DOHH2 (cell line): Measurements from ENCODE around the gene CLIP2.
A peak's percentile ranks its signal among the peaks of the same experiment; 100 is the strongest.

ENCODE experiments used
- H3F3A ChIP-seq: fragments of 200-600 bp; sonication (generic), shearing (Covaris generic); 2 replicates; pipeline ENCODE4 v1.6.0; 2016; ENCODE audit warnings: antibody characterized with exemption, mild to moderate bottlenecking; ENCODE audit not compliant: control insufficient read depth, insufficient read depth
- H3K27ac ChIP-seq: fragments of 200-600 bp; sonication (generic); 2 replicates; pipeline ENCODE4 v1.5.1; 2014; ENCODE audit warnings: low read depth, mild to moderate bottlenecking, low read length, moderate library complexity
- H3K27me3 ChIP-seq: fragments of 200-600 bp; sonication (generic); 2 replicates; pipeline ENCODE4 v1.6.1; 2014; ENCODE audit warnings: mild to moderate bottlenecking, low read length, mixed read lengths; ENCODE audit not compliant: control insufficient read depth
- H3K36me3 ChIP-seq: fragments of 200-600 bp; sonication (generic); 2 replicates; pipeline ENCODE4 v1.6.1; 2014; ENCODE audit warnings: mild to moderate bottlenecking, low read length, moderate library complexity, mixed read lengths; ENCODE audit not compliant: control insufficient read depth
- H3K4me1 ChIP-seq: fragments of 200-600 bp; sonication (generic); 2 replicates; pipeline ENCODE4 v1.6.1; 2014; ENCODE audit warnings: mild to moderate bottlenecking, low read length, mixed read lengths; ENCODE audit not compliant: control insufficient read depth
- H3K4me2 ChIP-seq: fragments of 200-600 bp; sonication (generic); 2 replicates; pipeline ENCODE4 v1.6.0; 2014; ENCODE audit warnings: mild to moderate bottlenecking, low read length, moderate library complexity
- H3K4me3 ChIP-seq: fragments of 200-600 bp; sonication (generic); 2 replicates; pipeline ENCODE4 v1.5.1; 2014; ENCODE audit warnings: mild to moderate bottlenecking, low read length, mixed read lengths
- H3K79me2 ChIP-seq: fragments of 200-600 bp; sonication (generic); 2 replicates; pipeline ENCODE4 v1.6.1; 2014; ENCODE audit warnings: mild to moderate bottlenecking, low read length, mixed read lengths; ENCODE audit not compliant: control insufficient read depth
- H3K9me2 ChIP-seq: fragments of 200-600 bp; sonication (generic); replicated peaks from 2 replicates; pipeline ENCODE4 v1.6.1; 2014; ENCODE audit warnings: mild to moderate bottlenecking, low read length, mixed read lengths; ENCODE audit not compliant: control insufficient read depth
- H3K9me3 ChIP-seq: fragments of 200-600 bp; sonication (generic); 2 replicates; pipeline ENCODE4 v1.6.1; 2014; ENCODE audit warnings: antibody characterized with exemption, low read length, mixed read lengths; ENCODE audit not compliant: control insufficient read depth, insufficient read depth
- H4K20me1 ChIP-seq: fragments of 200-600 bp; sonication (generic); 2 replicates; pipeline ENCODE4 v1.6.0; 2014; ENCODE audit warnings: low read depth, mild to moderate bottlenecking, antibody characterized with exemption, low read length, moderate library complexity; ENCODE audit not compliant: control insufficient read depth, insufficient read depth
- EZH2phosphoT487 ChIP-seq: fragments of 200-600 bp; sonication (generic); IDR thresholded peaks from 2 replicates; pipeline ENCODE4 v1.6.1; 2017; ENCODE audit warnings: borderline replicate concordance, mild to moderate bottlenecking, antibody characterized with exemption, low read length, moderate library complexity, mixed read lengths
- TF ChIP-seq, protein P1 (sequence below): fragments of 200-600 bp; sonication (generic); IDR thresholded peaks from one replicate; pipeline ENCODE4 v1.5.1; 2014; ENCODE audit warnings: antibody characterized with exemption, mild to moderate bottlenecking, low read depth, low read length; ENCODE audit not compliant: poor library complexity, severe bottlenecking

CLIP2 gene

GRCh38 chr7:74307738-74308505 is 18.7 kb downstream of the CLIP2 start:
- Histone ChIP-seq H3K27me3 (no peaks in the 10 kb centered on the region), H3F3A (peaks cover 13% of the 10 kb centered on the region), H3K79me2 (peaks cover 22% of the 10 kb centered on the region), H4K20me1 (peaks cover 5% of the 10 kb centered on the region; the same call in 1 of the 2 replicates), H3K9me3 (peaks cover 6% of the 10 kb centered on the region; the same call in 1 of the 2 replicates), H3K4me2 (no peak overlapping the region), H3K4me1 (peaks cover 69% of the 10 kb centered on the region), H3K27ac (no peak overlapping the region), H3K4me3 (no peak overlapping the region), H3K9me2 (no peaks in the 10 kb centered on the region), H3K36me3 (no peaks in the 10 kb centered on the region)
- no peak for TF ChIP-seq EZH2phosphoT487
- TF ChIP-seq, protein P1, sequence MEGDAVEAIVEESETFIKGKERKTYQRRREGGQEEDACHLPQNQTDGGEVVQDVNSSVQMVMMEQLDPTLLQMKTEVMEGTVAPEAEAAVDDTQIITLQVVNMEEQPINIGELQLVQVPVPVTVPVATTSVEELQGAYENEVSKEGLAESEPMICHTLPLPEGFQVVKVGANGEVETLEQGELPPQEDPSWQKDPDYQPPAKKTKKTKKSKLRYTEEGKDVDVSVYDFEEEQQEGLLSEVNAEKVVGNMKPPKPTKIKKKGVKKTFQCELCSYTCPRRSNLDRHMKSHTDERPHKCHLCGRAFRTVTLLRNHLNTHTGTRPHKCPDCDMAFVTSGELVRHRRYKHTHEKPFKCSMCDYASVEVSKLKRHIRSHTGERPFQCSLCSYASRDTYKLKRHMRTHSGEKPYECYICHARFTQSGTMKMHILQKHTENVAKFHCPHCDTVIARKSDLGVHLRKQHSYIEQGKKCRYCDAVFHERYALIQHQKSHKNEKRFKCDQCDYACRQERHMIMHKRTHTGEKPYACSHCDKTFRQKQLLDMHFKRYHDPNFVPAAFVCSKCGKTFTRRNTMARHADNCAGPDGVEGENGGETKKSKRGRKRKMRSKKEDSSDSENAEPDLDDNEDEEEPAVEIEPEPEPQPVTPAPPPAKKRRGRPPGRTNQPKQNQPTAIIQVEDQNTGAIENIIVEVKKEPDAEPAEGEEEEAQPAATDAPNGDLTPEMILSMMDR: no peak

DNA sequence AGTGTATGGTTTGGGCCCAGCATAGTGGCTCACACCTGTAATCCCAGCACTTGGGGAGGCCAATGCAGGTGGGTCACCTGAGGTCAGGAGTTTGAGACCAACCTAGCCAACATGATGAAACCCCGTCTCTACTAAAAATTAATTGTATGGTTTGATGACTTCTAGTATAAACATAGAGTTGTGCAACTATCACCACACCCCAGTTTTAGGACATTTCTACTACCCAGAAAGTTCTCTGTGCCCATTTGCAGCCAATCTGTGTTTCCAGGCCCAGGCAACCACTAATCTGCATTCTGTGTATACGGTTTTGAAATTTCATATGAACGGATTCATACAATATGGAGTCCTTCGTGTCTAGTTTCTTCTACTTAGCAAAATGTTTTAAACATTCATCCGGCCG is 20.0 kb downstream of the CLIP2 start:
- H3K4me1 ChIP-seq: peaks cover 74% of the 10 kb centered on the region
- no peak overlapping the region for H3K4me2 ChIP-seq
- H3K4me3 ChIP-seq: no peak overlapping the region
- no peaks in the 10 kb centered on the region for H3K36me3 ChIP-seq
- H4K20me1 ChIP-seq: peaks cover 5% of the 10 kb centered on the region; the same call in 1 of the 2 replicates
- no peak for TF ChIP-seq EZH2phosphoT487
- TF ChIP-seq, protein P1: no peak
- peaks cover 13% of the 10 kb centered on the region for H3F3A ChIP-seq
- peaks cover 18% of the 10 kb centered on the region for H3K79me2 ChIP-seq
- H3K9me2 ChIP-seq: no peaks in the 10 kb centered on the region
- peaks cover 6% of the 10 kb centered on the region; the same call in 1 of the 2 replicates for H3K9me3 ChIP-seq
- H3K27me3 ChIP-seq: no peaks in the 10 kb centered on the region
- peak overlapping the region; percentile 11 for H3K27ac ChIP-seq

DNA sequence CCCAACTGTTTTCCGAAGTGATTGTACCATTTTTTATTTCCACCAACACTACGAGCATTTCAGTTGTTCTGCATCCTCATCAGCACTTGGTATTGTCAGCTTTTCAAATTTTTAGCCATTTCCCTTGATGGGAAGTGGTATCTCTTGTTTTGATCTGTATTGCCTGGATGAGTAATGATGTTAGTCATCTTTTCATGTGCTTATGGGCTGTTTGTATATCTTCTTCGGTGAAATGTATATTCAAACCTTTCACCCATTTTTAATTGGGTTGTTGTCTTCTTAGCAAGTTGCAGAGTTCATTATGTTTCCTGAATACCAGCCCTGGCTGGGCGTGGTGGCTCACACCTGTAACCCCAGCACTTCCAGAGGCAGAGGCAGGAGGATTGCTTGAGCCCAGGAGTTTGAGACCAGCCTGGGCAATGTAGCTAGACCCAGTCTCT is 22.1 kb downstream of the CLIP2 start:
- no peak for TF ChIP-seq EZH2phosphoT487
- TF ChIP-seq, protein P1: no peak
- H3K4me2 ChIP-seq: peak overlapping the region; percentile 69
- H3K9me2 ChIP-seq: no peaks in the 10 kb centered on the region
- peak overlapping the region; percentile 73 for H3K27ac ChIP-seq
- H3K4me1 ChIP-seq: peaks cover 77% of the 10 kb centered on the region
- no peaks in the 10 kb centered on the region for H3K36me3 ChIP-seq
- H3K27me3 ChIP-seq: no peaks in the 10 kb centered on the region
- H3K79me2 ChIP-seq: peaks cover 10% of the 10 kb centered on the region
- peak overlapping the region; percentile 51 for H3K4me3 ChIP-seq
- H4K20me1 ChIP-seq: no peaks in the 10 kb centered on the region
- H3F3A ChIP-seq: peaks cover 13% of the 10 kb centered on the region
- peaks cover 6% of the 10 kb centered on the region; the same call in 1 of the 2 replicates for H3K9me3 ChIP-seq
